A673 (cell line): ENCODE results near the gene SLC38A1. TPM values are rescaled to one million over a fixed set of nuclear protein-coding genes. Genes with fewer than 3 reads are reported as not detected.
"Not testable (repeated sequence)": the region's sequence is repeated elsewhere in the genome, so short reads cannot be mapped to it uniquely, and the experiment has no call there.

Experiments used
- BruUV-seq: library from RNA; stranded (reverse); fragments of 400-500 nt; replicated peaks from 2 replicates; lab custom pipeline; 2021; lab: Mats Ljungman, UMichigan
- CTCF ChIA-PET: fragments of 300-600 bp; sonication (Branson Sonifier 250); formaldehyde crosslinking; loops from one replicate; lab custom pipeline; 2022; ENCODE audit warnings: antibody characterized with exemption; lab: Charles Lee
- POLR2A ChIA-PET: fragments of 300-600 bp; sonication (Branson Sonifier 250); formaldehyde crosslinking; loops from one replicate; lab custom pipeline; 2022; ENCODE audit warnings: antibody characterized with exemption; ENCODE audit not compliant: low non-redundant PET; lab: Charles Lee
- DNase-seq: peaks from one replicate; pipeline ENCODE4 v3.0.0-alpha.2; 2015; ENCODE audit warnings: low spot score
- H3K27ac ChIP-seq: fragments of 200-600 bp; sonication (generic); 2 replicates; pipeline ENCODE4 v1.5.1; 2016; ENCODE audit warnings: mixed run types, low read depth, mild to moderate bottlenecking, mixed read lengths, antibody characterized with exemption, low read length; ENCODE audit not compliant: poor library complexity, severe bottlenecking
- H3K27me3 ChIP-seq: fragments of 200-600 bp; sonication (generic); replicated peaks from 2 replicates; pipeline ENCODE4 v1.6.1; 2017; ENCODE audit warnings: mixed run types, low read depth, mild to moderate bottlenecking, mixed read lengths, antibody characterized with exemption, low read length; ENCODE audit not compliant: insufficient read depth, poor library complexity
- H3K36me3 ChIP-seq: fragments of 200-600 bp; sonication (generic); 2 replicates; pipeline ENCODE4 v1.6.1; 2016; ENCODE audit warnings: mixed run types, mild to moderate bottlenecking, mixed read lengths, antibody characterized with exemption, low read length; ENCODE audit not compliant: insufficient read depth, poor library complexity, severe bottlenecking
- H3K4me1 ChIP-seq: fragments of 200-600 bp; sonication (generic); 2 replicates; pipeline ENCODE4 v1.6.1; 2017; ENCODE audit warnings: mixed run types, mild to moderate bottlenecking, mixed read lengths, antibody characterized with exemption, low read length; ENCODE audit not compliant: insufficient read depth, poor library complexity, severe bottlenecking
- H3K4me3 ChIP-seq: fragments of 200-600 bp; sonication (generic); 2 replicates; pipeline ENCODE4 v1.5.1; 2016; ENCODE audit warnings: low read depth, mixed run types, mild to moderate bottlenecking, mixed read lengths, low read length; ENCODE audit not compliant: poor library complexity, severe bottlenecking
- H3K9me3 ChIP-seq: fragments of 200-600 bp; sonication (generic); 2 replicates; pipeline ENCODE4 v1.6.1; 2016; ENCODE audit warnings: mixed run types, low read depth, mild to moderate bottlenecking, mixed read lengths, antibody characterized with exemption, low read length; ENCODE audit not compliant: poor library complexity, severe bottlenecking
- CTCF ChIP-seq: fragments of 300-800, 200-600 bp; sonication (generic); conservative IDR thresholded peaks from 2 replicates; pipeline ENCODE4 v1.5.1; 2017; ENCODE audit warnings: low read depth, mild to moderate bottlenecking, antibody characterized with exemption, low read length, moderate library complexity, mixed read lengths
- EZH2 ChIP-seq: fragments of 200-600 bp; sonication (generic); IDR thresholded peaks from 2 replicates; pipeline ENCODE4 v1.6.1; 2017; ENCODE audit warnings: borderline replicate concordance, low read depth, mild to moderate bottlenecking, mixed read lengths, antibody characterized with exemption, low read length; ENCODE audit not compliant: poor library complexity, severe bottlenecking
- intact Hi-C: fragments of 100-400 bp; cut with micrococcal nuclease; formaldehyde crosslinking; loops from one replicate; pipeline ENCODE4 v1.10.0; 2022; ENCODE audit not compliant: unreplicated experiment
- total RNA-seq: library from RNA; stranded (reverse); gene quantifications from 2 replicates; pipeline ENCODE4 v1.2.3, GENCODE V29; 2021

Gene SLC38A1
- total RNA-seq, 1 experiment from 2014 or later, result 78.9 TPM

GRCh38 chr12:46198913-46199312, 69.9 kb downstream of the SLC38A1 start:
- H3K36me3 ChIP-seq, result peaks cover 64% of the 10 kb centered on the region
- no TSS peak for BruUV-seq
- H3K27me3 ChIP-seq, result no peaks in the 10 kb centered on the region
- no peak overlapping the region for H3K4me3 ChIP-seq
- intact Hi-C loops, result no loop called here
- H3K4me1 ChIP-seq, result no peaks in the 10 kb centered on the region
- H3K9me3 ChIP-seq, result no peaks in the 10 kb centered on the region
- no peak overlapping the region for H3K27ac ChIP-seq
- ChIA-PET POLR2A (no interaction called here), CTCF (no interaction called here)
- DNase-seq, result no peak
- TF ChIP-seq EZH2, result no peak
- TF ChIP-seq CTCF, result no peak

GRCh38 chr12:46197883-46198282, 71.0 kb downstream of the SLC38A1 start:
- TF ChIP-seq EZH2 (no peak), CTCF (no peak)
- no peaks in the 10 kb centered on the region for H3K4me1 ChIP-seq
- no peaks in the 10 kb centered on the region for H3K27me3 ChIP-seq
- no peak overlapping the region for H3K4me3 ChIP-seq
- BruUV-seq, result no TSS peak
- H3K36me3 ChIP-seq, result peaks cover 56% of the 10 kb centered on the region
- no peak for DNase-seq
- H3K9me3 ChIP-seq, result no peaks in the 10 kb centered on the region
- no peak overlapping the region for H3K27ac ChIP-seq
- POLR2A ChIA-PET, result no interaction called here
- intact Hi-C loops, result no loop called here
- CTCF ChIA-PET, result no interaction called here

GRCh38 chr12:46190533-46190932, 78.3 kb downstream of the SLC38A1 start:
- peaks cover 17% of the 10 kb centered on the region for H3K36me3 ChIP-seq
- CTCF ChIA-PET, H3K4me1 ChIP-seq, intact Hi-C loops, H3K27me3 ChIP-seq, DNase-seq, H3K27ac ChIP-seq, BruUV-seq, H3K9me3 ChIP-seq, POLR2A ChIA-PET, H3K4me3 ChIP-seq: not testable (repeated sequence)

GRCh38 chr12:46188170-46188569, 80.7 kb downstream of the SLC38A1 start:
- no TSS peak for BruUV-seq
- intact Hi-C loops, result no loop called here
- H3K9me3 ChIP-seq, result no peaks in the 10 kb centered on the region
- no peak overlapping the region for H3K27ac ChIP-seq
- H3K4me3 ChIP-seq, result no peak overlapping the region
- ChIA-PET CTCF (no interaction called here), POLR2A (no interaction called here)
- H3K27me3 ChIP-seq, result no peaks in the 10 kb centered on the region
- peaks cover 5% of the 10 kb centered on the region for H3K36me3 ChIP-seq
- DNase-seq, result no peak
- H3K4me1 ChIP-seq, result peaks cover 9% of the 10 kb centered on the region
- no peak for TF ChIP-seq EZH2
